Endothelial cell of umbilical vein (primary cell): Measurements from ENCODE around the gene SIRPG. TPM values are rescaled to one million over a fixed set of nuclear protein-coding genes. Genes with fewer than 3 reads are reported as not detected.

Source experiments
- BruUV-seq: library from RNA; stranded (reverse); fragments of 400-500 nt; replicated peaks from 2 replicates; lab custom pipeline; 2021; lab: Mats Ljungman, UMichigan
- CTCF ChIA-PET: fragments of 300-600, 350-600 bp; sonication (Branson Sonifier 250); formaldehyde crosslinking; loops from one replicate; lab custom pipeline; 2021; ENCODE audit warnings: antibody characterized with exemption, inconsistent platforms; lab: Charles Lee
- POLR2A ChIA-PET: fragments of 300-600, 350-600 bp; sonication (Branson Sonifier 250); formaldehyde crosslinking; loops from one replicate; lab custom pipeline; 2021; ENCODE audit warnings: antibody characterized with exemption, inconsistent platforms; lab: Charles Lee
- DNase-seq: peaks from one replicate; pipeline ENCODE4 v3.0.0-alpha.2; 2011; ENCODE audit warnings: low read depth, low spot score
- FAIRE-seq: peaks from 2 replicates; lab custom pipeline; 2011; peaks lifted over from hg19 to GRCh38; lab: Jason Lieb, UNC
- H2AFZ ChIP-seq: 2 replicates; pipeline ENCODE4 v1.6.0; 2012; ENCODE audit warnings: low read depth, low read length, control low read depth, inconsistent platforms
- H3K27ac ChIP-seq: 2 replicates; pipeline ENCODE4 v1.5.1; 2011; ENCODE audit warnings: low read depth, mild to moderate bottlenecking, control low read depth, low read length, moderate library complexity; ENCODE audit not compliant: insufficient read depth
- H3K27me3 ChIP-seq, 2 experiments: 2 replicates each; pipeline versions ENCODE4 v1.6.0 to v1.6.1; 2011; ENCODE audit warnings: low read length in 2 of 2, mixed read lengths in 1 of 2; ENCODE audit not compliant: control insufficient read depth in 2 of 2, insufficient read depth in 2 of 2
- H3K36me3 ChIP-seq, 2 experiments: 2 replicates in 1 of 2; 3 replicates in 1 of 2; pipeline ENCODE4 v1.5.1; 2011; ENCODE audit warnings: low read length in 2 of 2, mild to moderate bottlenecking in 1 of 2, moderate library complexity in 1 of 2; ENCODE audit not compliant: control insufficient read depth in 2 of 2, insufficient read depth in 2 of 2; ENCODE audit errors: extremely low read depth in 1 of 2
- H3K4me1 ChIP-seq: 3 replicates; pipeline ENCODE4 v1.5.1; 2011; ENCODE audit warnings: mild to moderate bottlenecking, low read length; ENCODE audit not compliant: control insufficient read depth, insufficient read depth; ENCODE audit errors: extremely low read depth
- H3K4me2 ChIP-seq: 2 replicates; pipeline ENCODE4 v1.6.1; 2011; ENCODE audit warnings: low read length, control low read depth, mixed read lengths; ENCODE audit not compliant: insufficient read depth
- H3K4me3 ChIP-seq, 3 experiments: fragments of 200-600 bp in 1 of 3; sonication (generic), shearing (Covaris generic) in 1 of 3; replicated peaks in 1 of 3; 2 replicates each; pipeline ENCODE4 v1.5.1; 2011 to 2016; ENCODE audit warnings: control low read depth in 3 of 3, low read length in 3 of 3, mild to moderate bottlenecking in 2 of 3, inconsistent platforms in 1 of 3, low read depth in 1 of 3, moderate library complexity in 1 of 3; ENCODE audit not compliant: insufficient read depth in 1 of 3
- H3K79me2 ChIP-seq: 2 replicates; pipeline ENCODE4 v1.6.0; 2012; ENCODE audit warnings: low read length, inconsistent platforms; ENCODE audit not compliant: control insufficient read depth, insufficient read depth
- H3K9ac ChIP-seq: replicated peaks from 2 replicates; pipeline ENCODE3; 2011; ENCODE audit warnings: low read length, control low read depth; ENCODE audit not compliant: insufficient read depth; ENCODE audit errors: extremely low read depth
- H3K9me1 ChIP-seq: replicated peaks from 3 replicates; pipeline ENCODE4 v1.6.0; 2011; ENCODE audit warnings: mild to moderate bottlenecking, low read length; ENCODE audit not compliant: control insufficient read depth, insufficient read depth; ENCODE audit errors: extremely low read depth
- H3K9me3 ChIP-seq: replicated peaks from 2 replicates; pipeline ENCODE4 v1.5.1; 2012; ENCODE audit warnings: low read length, inconsistent platforms; ENCODE audit not compliant: control insufficient read depth, insufficient read depth
- H4K20me1 ChIP-seq: replicated peaks from 2 replicates; pipeline ENCODE3; 2011; ENCODE audit warnings: mild to moderate bottlenecking, low read length; ENCODE audit not compliant: control insufficient read depth, insufficient read depth; ENCODE audit errors: extremely low read depth
- EZH2 ChIP-seq: IDR thresholded peaks from 2 replicates; pipeline ENCODE4 v1.6.1; 2012; ENCODE audit warnings: borderline replicate concordance, low read depth, mild to moderate bottlenecking, moderate library complexity, low read length, inconsistent platforms; ENCODE audit not compliant: severe bottlenecking
- FOS ChIP-seq: IDR thresholded peaks from 2 replicates; pipeline ENCODE4 v1.6.1; 2011; ENCODE audit warnings: mild to moderate bottlenecking, low read length, moderate library complexity, borderline replicate concordance; ENCODE audit not compliant: insufficient read depth
- GATA2 ChIP-seq: IDR thresholded peaks from 2 replicates; pipeline ENCODE4 v1.7.0; 2011; ENCODE audit warnings: low read depth, mild to moderate bottlenecking, moderate library complexity, mixed read lengths, low read length; ENCODE audit not compliant: insufficient read length, insufficient read depth
- JUN ChIP-seq: IDR thresholded peaks from 2 replicates; pipeline ENCODE4 v1.6.1; 2011; ENCODE audit warnings: borderline replicate concordance, low read depth; ENCODE audit not compliant: insufficient read length, insufficient read depth
- MYC ChIP-seq: IDR thresholded peaks from one replicate; pipeline ENCODE4 v1.6.1; 2011; ENCODE audit warnings: mild to moderate bottlenecking, low read depth, low read length
- POLR2A ChIP-seq: IDR thresholded peaks from 2 replicates; pipeline ENCODE4 v1.6.1; 2012; ENCODE audit warnings: low read depth, mild to moderate bottlenecking, control low read depth, low read length
- POLR2AphosphoS5 ChIP-seq: IDR thresholded peaks from 2 replicates; pipeline ENCODE4 v1.6.1; 2012; ENCODE audit warnings: low read depth, mild to moderate bottlenecking, control low read depth, low read length, moderate library complexity; ENCODE audit not compliant: insufficient read depth
- dilution Hi-C: fragments of 300-500 bp; cut with MboI; formaldehyde crosslinking; loops from one replicate; pipeline ENCODE4 v1.15.0; 2019; ENCODE audit warnings: low sequenced_read_pairs; ENCODE audit not compliant: extremely low pct_ligation_motif_present
- intact Hi-C: fragments of 100-400 bp; cut with micrococcal nuclease; formaldehyde crosslinking; loops from one replicate; pipeline ENCODE4 v1.10.0; 2022
- polyA plus RNA-seq, 4 experiments: library from polyadenylated mRNA; depleted of rRNA in 3 of 4; stranded (reverse) in 3 of 4; unstranded in 1 of 4; fragments of >200 nt; gene quantifications; 2 replicates each; pipeline versions ENCODE4 v1.2.1 to v1.2.3, GENCODE V29; 2011 to 2012; ENCODE audit warnings: missing spikeins in 1 of 4
- total RNA-seq: library from RNA; stranded (reverse); gene quantifications from 2 replicates; pipeline ENCODE4 v1.2.3, GENCODE V29; 2021
- TF ChIP-seq, protein P1 (sequence below): IDR thresholded peaks from 2 replicates; pipeline ENCODE4 v1.6.1; 2011; ENCODE audit not compliant: insufficient read depth, insufficient read length
- TF ChIP-seq, protein P2 (sequence below), 2 donors: IDR thresholded peaks; 1 replicate in 1 of 2; 2 replicates in 1 of 2; pipeline ENCODE4 v1.5.1; 2011; ENCODE audit warnings: low read length in 2 of 2, mild to moderate bottlenecking in 2 of 2, moderate library complexity in 2 of 2, control low read depth in 1 of 2, inconsistent platforms in 1 of 2, low read depth in 1 of 2; ENCODE audit not compliant: insufficient read depth in 1 of 2; ENCODE audit errors: extremely low read depth in 1 of 2

Gene SIRPG
- total and polyA plus RNA-seq, 2 donors (not counting 3 experiments of a cell fraction or from before 2014, with no cell fraction given), result not detected

GRCh38 chr20:1652104-1652503 lies 5.5 kb downstream of the SIRPG start:
- no peak overlapping the region for H3K9ac ChIP-seq
- H2AFZ ChIP-seq, result no peak overlapping the region
- FAIRE-seq (no peak), DNase-seq (no peak)
- H3K27me3 ChIP-seq, result peaks cover 3 to 8% of the 10 kb centered on the region in 2 experiments
- no peak overlapping the region for H3K4me2 ChIP-seq
- dilution Hi-C loops, result no loop called here
- no peak overlapping the region for H3K27ac ChIP-seq
- H3K36me3 ChIP-seq, result no peaks in the 10 kb centered on the region
- POLR2A ChIA-PET, result no interaction called here
- no peaks in the 10 kb centered on the region for H4K20me1 ChIP-seq
- no peaks in the 10 kb centered on the region for H3K9me1 ChIP-seq
- no peak overlapping the region for H3K4me3 ChIP-seq
- H3K4me1 ChIP-seq, result no peaks in the 10 kb centered on the region
- TF ChIP-seq, protein P1, sequence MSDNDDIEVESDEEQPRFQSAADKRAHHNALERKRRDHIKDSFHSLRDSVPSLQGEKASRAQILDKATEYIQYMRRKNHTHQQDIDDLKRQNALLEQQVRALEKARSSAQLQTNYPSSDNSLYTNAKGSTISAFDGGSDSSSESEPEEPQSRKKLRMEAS, result no peak
- TF ChIP-seq MYC, result no peak
- TF ChIP-seq GATA2, result no peak
- TF ChIP-seq EZH2, result no peak
- no peak for TF ChIP-seq POLR2A
- no peak for TF ChIP-seq POLR2AphosphoS5
- TF ChIP-seq, protein P2, sequence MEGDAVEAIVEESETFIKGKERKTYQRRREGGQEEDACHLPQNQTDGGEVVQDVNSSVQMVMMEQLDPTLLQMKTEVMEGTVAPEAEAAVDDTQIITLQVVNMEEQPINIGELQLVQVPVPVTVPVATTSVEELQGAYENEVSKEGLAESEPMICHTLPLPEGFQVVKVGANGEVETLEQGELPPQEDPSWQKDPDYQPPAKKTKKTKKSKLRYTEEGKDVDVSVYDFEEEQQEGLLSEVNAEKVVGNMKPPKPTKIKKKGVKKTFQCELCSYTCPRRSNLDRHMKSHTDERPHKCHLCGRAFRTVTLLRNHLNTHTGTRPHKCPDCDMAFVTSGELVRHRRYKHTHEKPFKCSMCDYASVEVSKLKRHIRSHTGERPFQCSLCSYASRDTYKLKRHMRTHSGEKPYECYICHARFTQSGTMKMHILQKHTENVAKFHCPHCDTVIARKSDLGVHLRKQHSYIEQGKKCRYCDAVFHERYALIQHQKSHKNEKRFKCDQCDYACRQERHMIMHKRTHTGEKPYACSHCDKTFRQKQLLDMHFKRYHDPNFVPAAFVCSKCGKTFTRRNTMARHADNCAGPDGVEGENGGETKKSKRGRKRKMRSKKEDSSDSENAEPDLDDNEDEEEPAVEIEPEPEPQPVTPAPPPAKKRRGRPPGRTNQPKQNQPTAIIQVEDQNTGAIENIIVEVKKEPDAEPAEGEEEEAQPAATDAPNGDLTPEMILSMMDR (IDR thresholded peaks at IDR 0.05; ENCODE audit: extremely low read depth in 1 of 2, insufficient read depth in 1 of 2, low read depth in 1 of 2, low read length in 2 of 2), result no peak
- TF ChIP-seq JUN, result no peak
- no peak for TF ChIP-seq FOS
- H3K79me2 ChIP-seq, result no peaks in the 10 kb centered on the region
- no TSS peak for BruUV-seq
- no peaks in the 10 kb centered on the region for H3K9me3 ChIP-seq
- intact Hi-C loops, result no loop called here
- CTCF ChIA-PET, result no interaction called here
